ENCODE results near the gene PELO. TPM values are rescaled to one million over a fixed set of nuclear protein-coding genes. Genes with fewer than 3 reads are reported as not detected.

Gene PELO
- total RNA-seq, 1 donor from 2014 or later = 16.0 TPM

GRCh38 chr5:52771343-52772039 is 16.2 kb upstream of the PELO start:
- DNase-seq (ENCODE audit: low read depth) = no peak

GRCh38 chr5:52772668-52773067 is 15.0 kb upstream of the PELO start:
- DNase-seq (ENCODE audit: low read depth) = no peak

- DNase-seq (ENCODE audit: low read depth) = no peak
Measured at GRCh38 chr5:52773342-52773741, 14.4 kb upstream of the PELO start.

GRCh38 chr5:52774005-52774410 is 13.7 kb upstream of the PELO start:
- DNase-seq (ENCODE audit: low read depth) = no peak

GRCh38 chr5:52776116-52776515 is 11.6 kb upstream of the PELO start:
- DNase-seq (ENCODE audit: low read depth) = no peak

- no peak for DNase-seq (ENCODE audit: low read depth)
Measured at GRCh38 chr5:52777186-52777585, 10.5 kb upstream of the PELO start.

GRCh38 chr5:52778781-52779180 is 8.9 kb upstream of the PELO start:
- no peak for DNase-seq (ENCODE audit: low read depth)

- DNase-seq (ENCODE audit: low read depth) = no peak
Measured at GRCh38 chr5:52779213-52779612, 8.5 kb upstream of the PELO start.

- DNase-seq (ENCODE audit: low read depth) = peak; percentile 79
Measured at GRCh38 chr5:52783226-52783959, 4.3 kb upstream of the PELO start.

- DNase-seq (ENCODE audit: low read depth) = peak; percentile 24
Measured at GRCh38 chr5:52784737-52785136, 3.0 kb upstream of the PELO start.

- DNase-seq (ENCODE audit: low read depth) = no peak
Measured at GRCh38 chr5:52786391-52786790, 1.3 kb upstream of the PELO start.

- DNase-seq (ENCODE audit: low read depth) = peak; percentile 10
Measured at GRCh38 chr5:52786949-52787599, 642 bp upstream of the PELO start.

GRCh38 chr5:52788505-52788821 is 747 bp downstream of the PELO start:
- DNase-seq (ENCODE audit: low read depth) = no peak

GRCh38 chr5:52789378-52789777 is 1.7 kb downstream of the PELO start:
- no peak for DNase-seq (ENCODE audit: low read depth)

GRCh38 chr5:52789851-52790250 is 2.1 kb downstream of the PELO start:
- DNase-seq (ENCODE audit: low read depth) = no peak

- DNase-seq (ENCODE audit: low read depth) = no peak
Measured at GRCh38 chr5:52791366-52791765, 3.6 kb downstream of the PELO start.

GRCh38 chr5:52794519-52794918 is 6.8 kb downstream of the PELO start:
- DNase-seq (ENCODE audit: low read depth) = no peak

- DNase-seq (ENCODE audit: low read depth) = no peak
Measured at GRCh38 chr5:52796031-52796430, 8.3 kb downstream of the PELO start.

- DNase-seq (ENCODE audit: low read depth) = no peak
Measured at GRCh38 chr5:52796516-52797103, 8.9 kb downstream of the PELO start.

- DNase-seq (ENCODE audit: low read depth) = no peak
Measured at GRCh38 chr5:52798938-52799337, 11.2 kb downstream of the PELO start.

- peak; percentile 72 for DNase-seq (ENCODE audit: low read depth)
Measured at GRCh38 chr5:52799358-52799982, 11.8 kb downstream of the PELO start.

GRCh38 chr5:52799983-52800393 is 12.3 kb downstream of the PELO start:
- peak; percentile 94 for DNase-seq (ENCODE audit: low read depth)

All from myocyte (in vitro differentiated cells).